Prostate gland (tissue), 2 donors: ENCODE measurements around the gene KAZN. TPM values are rescaled to one million over a fixed set of nuclear protein-coding genes. Genes with fewer than 3 reads are reported as not detected.

Source experiments
- DNase-seq: peaks from one replicate; pipeline ENCODE4 v3.0.0-alpha.2; 2019; ENCODE audit warnings: low spot score
- H3K27ac ChIP-seq, 2 donors: fragments of 200-600 bp; sonication (generic); 2 replicates each; pipeline ENCODE4 v1.5.1; 2017 to 2019
- H3K27me3 ChIP-seq: fragments of 200-600 bp; sonication (generic); replicated peaks from 2 replicates; pipeline ENCODE4 v1.5.1; 2019; ENCODE audit not compliant: insufficient read depth
- H3K36me3 ChIP-seq, 2 donors: fragments of 200-600 bp; sonication (generic); 1 replicate in 1 of 2; 2 replicates in 1 of 2; pipeline versions ENCODE4 v1.5.1 to v1.8.1; 2017 to 2019
- H3K4me1 ChIP-seq: fragments of 200-600 bp; sonication (generic); replicated peaks from 2 replicates; pipeline ENCODE4 v1.5.1; 2019
- H3K4me3 ChIP-seq, 2 donors: fragments of 200-600 bp; sonication (generic); 2 replicates each; pipeline ENCODE4 v1.5.1; 2017 to 2019
- H3K9me3 ChIP-seq: fragments of 200-600 bp; sonication (generic); 2 replicates; pipeline ENCODE4 v1.5.1; 2017
- POLR2A ChIP-seq: fragments of 450-650 bp; IDR thresholded peaks from one replicate; pipeline ENCODE4 v1.6.1; 2016; ENCODE audit warnings: antibody characterized with exemption, mild to moderate bottlenecking
- POLR2AphosphoS5 ChIP-seq: sonication (generic); formaldehyde crosslinking; IDR thresholded peaks from one replicate; pipeline ENCODE4 v1.6.1; 2017; ENCODE audit warnings: antibody characterized with exemption
- WGBS: methylation state at CpG from one replicate; pipeline ENCODE4 v1.1.5; 2018; 5-methylcytosine and 5-hydroxymethylcytosine counted together
- intact Hi-C: fragments of 100-400 bp; cut with DNase I; formaldehyde crosslinking; loops from one replicate; pipeline ENCODE4 v1.14.2; 2022
- total RNA-seq, 2 donors: library from RNA; depleted of rRNA; stranded (reverse); fragments of >200 nt; gene quantifications; one replicate each; pipeline ENCODE4 v1.1.0, GENCODE V29; 2016
- TF ChIP-seq, protein P1 (sequence below), 4 experiments: fragments of 200-600 bp in 2 of 4; fragments of 450-650 bp in 2 of 4; sonication (generic) in 2 of 4; IDR thresholded peaks; 1 replicate in 3 of 4; 2 replicates in 1 of 4; pipeline ENCODE4 v1.5.1; 2016 to 2019; ENCODE audit warnings: antibody characterized with exemption in 4 of 4, mild to moderate bottlenecking in 2 of 4, moderate library complexity in 2 of 4

The KAZN gene
- total RNA-seq, 2 donors from 2014 or later = 8.3 to 12.7 TPM

DNA sequence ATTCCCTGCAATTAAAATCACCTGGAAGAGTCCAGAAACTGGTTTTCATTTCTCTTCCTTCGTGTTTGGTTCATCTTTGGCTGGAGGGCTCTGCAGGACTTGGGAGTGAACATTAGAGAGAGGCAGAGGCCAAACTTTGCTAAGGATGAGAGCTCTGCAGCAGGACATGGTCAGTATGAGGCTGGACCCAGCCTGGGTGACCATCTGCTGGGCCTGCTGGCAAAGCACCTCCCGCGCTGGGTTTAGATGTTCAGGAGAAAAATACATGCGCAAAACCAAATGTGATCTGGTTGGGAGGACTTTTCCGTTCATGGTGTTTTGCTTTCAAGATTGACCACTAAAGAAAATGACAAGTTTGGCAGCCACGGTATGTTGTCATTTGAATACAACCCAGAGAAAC, 15.9 kb downstream of the KAZN start:
- Histone ChIP-seq H3K4me3 (no peak overlapping the region), H3K27me3 (no peaks in the 10 kb centered on the region), H3K9me3 (no peaks in the 10 kb centered on the region), H3K27ac (no peak overlapping the region), H3K36me3 (no peaks in the 10 kb centered on the region), H3K4me1 (no peaks in the 10 kb centered on the region)
- DNase-seq = no peak
- 83% methylated on average over 6 of the region's 6 CpGs for WGBS
- intact Hi-C loops = no loop called here
- TF ChIP-seq, protein P1, sequence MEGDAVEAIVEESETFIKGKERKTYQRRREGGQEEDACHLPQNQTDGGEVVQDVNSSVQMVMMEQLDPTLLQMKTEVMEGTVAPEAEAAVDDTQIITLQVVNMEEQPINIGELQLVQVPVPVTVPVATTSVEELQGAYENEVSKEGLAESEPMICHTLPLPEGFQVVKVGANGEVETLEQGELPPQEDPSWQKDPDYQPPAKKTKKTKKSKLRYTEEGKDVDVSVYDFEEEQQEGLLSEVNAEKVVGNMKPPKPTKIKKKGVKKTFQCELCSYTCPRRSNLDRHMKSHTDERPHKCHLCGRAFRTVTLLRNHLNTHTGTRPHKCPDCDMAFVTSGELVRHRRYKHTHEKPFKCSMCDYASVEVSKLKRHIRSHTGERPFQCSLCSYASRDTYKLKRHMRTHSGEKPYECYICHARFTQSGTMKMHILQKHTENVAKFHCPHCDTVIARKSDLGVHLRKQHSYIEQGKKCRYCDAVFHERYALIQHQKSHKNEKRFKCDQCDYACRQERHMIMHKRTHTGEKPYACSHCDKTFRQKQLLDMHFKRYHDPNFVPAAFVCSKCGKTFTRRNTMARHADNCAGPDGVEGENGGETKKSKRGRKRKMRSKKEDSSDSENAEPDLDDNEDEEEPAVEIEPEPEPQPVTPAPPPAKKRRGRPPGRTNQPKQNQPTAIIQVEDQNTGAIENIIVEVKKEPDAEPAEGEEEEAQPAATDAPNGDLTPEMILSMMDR (IDR thresholded peaks at IDR 0.05) = no peak
- TF ChIP-seq POLR2A (no peak), POLR2AphosphoS5 (no peak)

DNA sequence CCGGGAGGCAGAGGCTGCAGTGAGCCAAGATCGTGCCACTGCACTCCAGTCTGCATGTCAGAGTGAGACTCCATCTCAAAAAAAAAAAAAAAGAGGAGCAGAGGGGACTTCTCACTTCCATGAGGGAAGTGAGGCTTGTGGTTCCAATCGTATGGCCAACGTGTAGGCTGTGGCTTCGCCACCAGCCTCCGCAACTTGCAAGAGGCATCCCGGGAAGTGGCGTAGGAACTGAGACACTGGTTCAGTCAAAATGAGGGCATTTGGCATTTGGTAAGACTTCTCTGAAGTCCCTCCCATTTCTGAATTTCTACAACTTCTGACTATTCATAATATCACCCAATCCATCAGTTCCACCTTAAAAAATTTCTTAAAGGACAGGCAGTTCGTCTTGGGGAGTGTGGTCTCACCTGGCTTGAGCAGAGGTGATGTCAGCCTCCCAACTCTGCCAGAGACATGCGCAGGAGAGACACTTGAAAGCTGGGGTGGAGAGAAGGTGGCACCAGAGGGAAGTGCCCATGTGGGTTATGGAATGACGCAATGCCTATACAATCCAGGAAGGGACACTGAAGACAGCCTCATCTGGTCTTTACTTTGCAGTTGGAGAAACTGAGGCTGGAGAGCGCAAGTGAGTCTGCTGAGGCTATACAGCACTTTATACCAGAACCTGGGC, 17.2 kb downstream of the KAZN start:
- Histone ChIP-seq H3K36me3 (no peaks in the 10 kb centered on the region), H3K4me3 (no peak overlapping the region), H3K27me3 (no peaks in the 10 kb centered on the region), H3K9me3 (no peaks in the 10 kb centered on the region), H3K4me1 (no peaks in the 10 kb centered on the region), H3K27ac (no peak overlapping the region)
- TF ChIP-seq POLR2AphosphoS5 (no peak), POLR2A (no peak)
- TF ChIP-seq, protein P1 (IDR thresholded peaks at IDR 0.05) = no peak
- intact Hi-C loops = no loop called here
- 91% methylated on average over 12 of the region's 12 CpGs for WGBS
- DNase-seq = no peak

DNA sequence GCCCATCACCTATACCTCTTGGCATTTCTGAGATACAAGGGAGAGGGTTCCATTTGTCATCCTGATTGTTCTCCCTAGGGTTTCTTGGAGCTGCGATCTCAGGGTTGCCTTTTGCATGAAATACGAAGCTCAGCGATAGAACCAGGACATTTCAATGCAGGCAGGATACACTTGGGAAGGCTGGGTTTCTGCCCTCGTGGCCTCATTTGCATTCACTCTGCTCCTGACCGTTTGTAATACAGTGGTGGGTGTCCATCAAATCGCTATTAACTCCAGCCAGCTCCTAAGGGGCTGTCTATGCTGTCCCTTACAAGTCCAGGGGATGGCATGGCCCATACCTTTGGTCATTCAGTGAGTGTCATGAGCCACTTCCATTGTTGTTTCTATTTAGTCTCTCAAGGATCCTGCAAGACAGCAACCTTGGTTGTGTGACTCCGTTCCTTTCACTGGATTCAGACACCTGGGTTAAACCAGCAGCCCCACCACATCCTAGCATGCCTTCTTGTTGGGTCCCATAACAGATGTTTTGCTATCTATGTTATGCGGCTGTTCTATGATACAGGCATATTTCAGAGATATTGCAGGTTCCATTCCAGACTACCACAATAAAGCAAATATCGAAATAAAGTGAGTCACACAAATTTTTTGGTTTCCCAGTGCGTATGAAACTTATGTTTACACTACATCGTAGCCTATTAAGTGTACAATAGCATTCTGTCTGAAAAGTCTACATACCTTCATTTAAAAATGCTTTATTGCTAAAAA, 18.3 kb downstream of the KAZN start:
- 81% methylated on average over 11 of the region's 11 CpGs for WGBS
- Histone ChIP-seq H3K36me3 (no peaks in the 10 kb centered on the region), H3K4me1 (no peaks in the 10 kb centered on the region), H3K4me3 (no peak overlapping the region), H3K9me3 (no peaks in the 10 kb centered on the region), H3K27me3 (no peaks in the 10 kb centered on the region), H3K27ac (no peak overlapping the region)
- no peak for DNase-seq
- TF ChIP-seq POLR2A (no peak), POLR2AphosphoS5 (no peak)
- TF ChIP-seq, protein P1 (IDR thresholded peaks at IDR 0.05) = no peak
- intact Hi-C loops = no loop called here

DNA sequence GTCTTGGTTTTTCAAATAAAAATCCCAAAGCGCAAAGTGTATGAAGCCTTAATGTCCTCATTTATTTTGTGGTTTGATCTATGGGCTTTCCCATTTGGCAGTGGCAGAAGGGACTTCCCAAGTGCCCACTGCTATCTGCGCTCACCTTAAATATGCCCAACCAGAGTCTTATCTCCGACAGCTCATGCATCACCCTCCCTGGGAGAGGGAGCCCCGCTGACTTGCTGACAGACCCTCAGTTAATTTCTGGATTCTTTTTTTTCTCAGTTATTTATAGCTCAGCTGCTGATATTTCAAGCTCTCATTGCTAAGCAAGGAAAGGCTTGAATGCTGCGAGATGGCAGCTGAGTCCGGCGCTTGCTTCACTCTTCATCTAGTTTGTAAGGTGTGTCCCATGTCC, 19.3 kb downstream of the KAZN start:
- no peaks in the 10 kb centered on the region for H3K4me1 ChIP-seq
- H3K9me3 ChIP-seq = no peaks in the 10 kb centered on the region
- intact Hi-C loops = no loop called here
- DNase-seq = no peak
- TF ChIP-seq, protein P1 (IDR thresholded peaks at IDR 0.05) = no peak
- TF ChIP-seq POLR2A = no peak
- TF ChIP-seq POLR2AphosphoS5 = no peak
- no peaks in the 10 kb centered on the region for H3K36me3 ChIP-seq
- H3K27me3 ChIP-seq = no peaks in the 10 kb centered on the region
- no peak overlapping the region for H3K4me3 ChIP-seq
- no peak overlapping the region for H3K27ac ChIP-seq
- WGBS = 90% methylated on average over 7 of the region's 7 CpGs

DNA sequence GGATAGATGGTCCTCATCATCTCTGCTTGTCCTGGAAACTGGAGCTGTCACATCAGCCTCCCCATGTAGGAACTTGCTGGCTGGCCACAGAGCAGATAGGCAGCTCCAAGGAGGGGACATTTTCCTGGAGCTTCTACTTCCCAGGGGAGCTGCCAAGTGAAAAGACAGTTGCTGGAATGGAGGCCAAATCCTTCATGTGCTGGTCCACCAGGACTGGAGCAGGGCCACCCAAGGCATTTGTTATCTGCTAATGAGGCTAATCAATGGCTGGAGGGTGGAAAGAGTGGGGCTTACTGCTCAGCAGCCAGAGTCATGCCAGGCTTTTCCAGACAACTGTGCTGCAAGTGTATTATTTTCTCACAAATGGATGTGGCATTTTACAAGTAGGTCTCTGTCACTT, 22.5 kb downstream of the KAZN start:
- Histone ChIP-seq H3K4me1 (no peaks in the 10 kb centered on the region), H3K4me3 (no peak overlapping the region), H3K36me3 (no peaks in the 10 kb centered on the region), H3K9me3 (no peaks in the 10 kb centered on the region), H3K27ac (no peak overlapping the region), H3K27me3 (no peaks in the 10 kb centered on the region)
- DNase-seq = no peak
- intact Hi-C loops = no loop called here
- TF ChIP-seq, protein P1 (IDR thresholded peaks at IDR 0.05) = no peak
- TF ChIP-seq POLR2A (no peak), POLR2AphosphoS5 (no peak)
